WTC11 (cell line): ENCODE data around the gene PDLIM1.

Experiments used
- ATF2 ChIP-seq: sonication (generic); formaldehyde crosslinking; IDR thresholded peaks from 2 replicates; pipeline ENCODE4 v1.8.1; 2022; ENCODE audit warnings: low read depth, missing genetic modification reagents, borderline replicate concordance
- CTCF ChIP-seq: fragments of 200-600 bp; IDR thresholded peaks from 2 replicates; pipeline ENCODE4 v1.8.0; 2022; ENCODE audit warnings: antibody characterized with exemption
- ETV6 ChIP-seq: sonication (generic); formaldehyde crosslinking; IDR thresholded peaks from 2 replicates; pipeline ENCODE4 v1.8.1; 2022; ENCODE audit warnings: mild to moderate bottlenecking, missing genetic modification reagents
- FOXP1 ChIP-seq: sonication (generic); formaldehyde crosslinking; IDR thresholded peaks from 2 replicates; pipeline ENCODE4 v1.8.0; 2022; ENCODE audit warnings: missing genetic modification reagents, mild to moderate bottlenecking, moderate library complexity, borderline replicate concordance
- RELA ChIP-seq: sonication (generic); formaldehyde crosslinking; IDR thresholded peaks from 2 replicates; pipeline ENCODE4 v1.8.1; 2022; ENCODE audit warnings: missing genetic modification reagents, mild to moderate bottlenecking, borderline replicate concordance
- ZMAT4 ChIP-seq: fragments of 250-450 bp; sonication (Bioruptor Pico); IDR thresholded peaks from 2 replicates; pipeline ENCODE4 v1.9.0; 2021; ENCODE audit warnings: mild to moderate bottlenecking
- ZNF232 ChIP-seq: sonication (generic); formaldehyde crosslinking; IDR thresholded peaks from 2 replicates; pipeline ENCODE4 v1.8.0; 2022; ENCODE audit warnings: mild to moderate bottlenecking, missing genetic modification reagents

GRCh38 chr10:95325863-95326262 lies 35.1 kb upstream of the PDLIM1 start:
- no peak for TF ChIP-seq CTCF
- TF ChIP-seq FOXP1 = no peak
- TF ChIP-seq ZNF232 (CRISPR knock-in tag) = no peak
- no peak for TF ChIP-seq RELA (CRISPR knock-in tag)
- no peak for TF ChIP-seq ETV6 (CRISPR knock-in tag)
- no peak for TF ChIP-seq ZMAT4
- TF ChIP-seq ATF2 = no peak
